NCI-H1048 (cell line): ENCODE results near the gene GNA15.

Source experiments
- DNase-seq: peaks from one replicate; lab custom pipeline; 2025; lab: John Stamatoyannopoulos, UW

GNA15 gene

DNA sequence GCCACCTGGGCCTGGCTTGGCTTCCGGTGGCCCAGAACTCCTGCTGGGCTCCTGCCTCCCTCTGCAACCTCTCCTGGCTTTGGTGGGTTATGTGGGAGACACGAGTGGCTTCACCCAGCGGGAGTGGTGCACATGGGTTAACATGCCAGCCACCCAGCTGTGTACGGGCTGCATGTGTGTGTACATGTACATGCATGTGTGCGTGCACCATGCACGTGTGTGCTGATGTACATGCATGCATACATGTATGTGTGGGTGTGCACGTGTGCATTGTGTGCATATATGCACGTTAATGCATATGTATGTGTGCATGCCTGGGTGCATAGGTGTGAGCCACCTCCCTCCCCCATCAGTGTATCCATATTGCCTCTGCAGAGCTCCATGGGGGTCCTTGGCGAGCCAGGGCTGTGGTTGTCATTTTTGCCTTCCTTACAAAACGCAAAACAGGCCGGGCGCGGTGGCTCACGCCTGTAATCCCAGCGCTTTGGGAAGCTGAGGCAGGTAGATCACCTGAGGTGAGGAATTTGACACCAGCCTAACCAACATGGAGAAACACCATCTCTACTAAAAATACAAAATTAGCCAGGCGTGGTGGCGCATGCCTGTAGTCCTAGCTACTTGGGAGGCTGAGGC, 29.2 kb upstream of the GNA15 start:
- no peak for DNase-seq

DNA sequence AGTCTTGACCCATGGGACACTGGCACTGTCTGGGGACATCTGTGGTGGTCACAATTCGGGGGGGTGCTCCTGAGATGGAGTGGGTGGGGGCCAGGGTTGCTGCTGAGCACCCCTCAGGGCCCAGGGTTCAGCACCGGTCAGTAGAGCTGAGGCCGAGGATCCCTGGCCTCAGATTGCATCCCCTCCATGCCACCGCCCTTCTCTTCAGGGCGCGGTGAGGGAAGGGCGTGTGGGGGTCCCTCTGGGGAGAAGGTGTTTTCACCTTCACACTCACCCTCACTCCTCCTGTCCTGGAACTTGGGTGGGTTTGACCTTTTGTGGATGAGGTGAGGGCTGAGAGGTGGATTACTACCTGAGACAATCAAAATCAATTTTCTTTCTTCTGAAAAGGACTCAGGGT, 28.2 kb upstream of the GNA15 start:
- no peak for DNase-seq

DNA sequence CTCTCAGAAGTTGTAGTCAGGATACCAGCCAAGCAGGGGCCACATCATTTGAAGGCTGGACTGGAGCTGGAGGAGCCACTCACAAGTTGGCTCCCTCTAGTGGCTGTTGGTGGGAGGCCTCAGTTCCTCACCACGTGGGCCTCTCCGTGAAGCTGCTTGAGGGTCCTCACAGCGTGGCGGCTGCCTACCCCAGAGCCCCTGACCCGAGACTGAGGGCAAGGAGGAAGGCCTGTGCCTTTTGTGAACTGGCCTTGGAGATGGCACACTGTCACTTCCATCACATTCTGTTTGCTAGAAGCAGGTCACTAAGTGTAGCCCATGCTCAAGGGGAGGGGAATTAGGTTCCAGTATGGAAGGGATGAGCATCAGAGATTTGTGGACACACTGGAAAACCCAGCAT, 27.1 kb upstream of the GNA15 start:
- no peak for DNase-seq

- no peak for DNase-seq
These were observed 26.3 kb upstream of the GNA15 start for GRCh38 chr19:3109491-3109890.

DNA sequence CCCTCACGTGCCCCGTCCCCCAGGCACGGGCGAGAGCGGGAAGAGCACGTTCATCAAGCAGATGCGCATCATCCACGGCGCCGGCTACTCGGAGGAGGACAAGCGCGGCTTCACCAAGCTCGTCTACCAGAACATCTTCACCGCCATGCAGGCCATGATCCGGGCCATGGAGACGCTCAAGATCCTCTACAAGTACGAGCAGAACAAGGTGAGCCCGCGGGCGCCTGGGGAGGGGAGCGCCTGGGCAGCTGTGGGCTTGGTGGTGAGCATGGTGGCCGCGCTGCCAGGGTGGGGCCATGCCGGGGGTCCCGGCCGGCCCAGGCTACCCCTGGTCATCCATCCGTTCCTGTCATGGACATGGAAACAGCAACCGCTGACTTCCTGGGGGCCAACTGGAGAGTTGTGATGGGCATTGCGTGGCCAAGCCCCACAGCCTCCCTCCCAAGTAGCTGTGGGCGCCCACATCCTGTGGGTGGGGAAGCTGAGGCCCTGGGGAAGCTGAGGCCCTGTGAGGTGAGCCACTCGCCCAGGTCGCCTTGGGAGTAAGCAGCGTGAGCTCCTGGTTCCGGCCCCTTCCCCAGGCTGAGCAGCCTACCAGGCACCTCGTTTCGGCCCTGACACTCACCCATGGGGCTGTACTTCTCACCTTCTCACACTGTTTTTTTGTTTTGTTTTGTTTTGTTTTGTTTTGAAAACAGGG, 25.6 kb upstream of the GNA15 start:
- no peak for DNase-seq

DNA sequence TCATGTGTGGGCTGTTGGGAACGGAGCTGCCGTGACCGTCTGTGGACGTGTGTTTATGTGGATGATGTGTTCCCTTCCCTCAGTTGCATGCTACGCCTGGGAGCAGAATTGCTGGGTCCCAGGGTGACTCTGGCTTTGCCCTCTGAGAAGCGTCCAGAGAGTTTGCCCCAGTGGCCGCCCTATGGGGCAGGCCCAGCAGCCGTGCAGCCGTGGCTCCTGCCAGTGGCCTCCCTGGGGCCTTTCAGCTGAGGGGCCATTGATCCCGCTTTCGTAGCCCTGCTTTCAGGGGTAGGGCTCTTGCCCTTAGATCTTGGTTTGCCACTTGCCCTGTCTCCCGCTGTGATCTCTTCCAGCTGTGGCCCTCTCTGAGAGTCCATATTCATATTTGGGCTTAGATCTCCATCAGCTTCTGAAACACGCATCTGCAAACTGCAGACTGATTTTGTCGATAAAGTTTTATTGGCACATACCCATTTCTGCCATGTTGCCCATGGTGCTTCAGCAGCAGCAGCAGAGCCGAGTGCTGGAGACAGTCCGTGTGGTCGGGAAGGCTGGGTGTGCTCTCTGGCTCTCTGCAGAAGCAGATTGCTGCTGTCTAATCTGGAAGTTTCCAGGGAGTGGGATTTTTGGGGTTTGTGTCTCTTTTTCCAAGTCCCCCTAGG, 24.1 kb upstream of the GNA15 start:
- DNase-seq, result no peak

DNA sequence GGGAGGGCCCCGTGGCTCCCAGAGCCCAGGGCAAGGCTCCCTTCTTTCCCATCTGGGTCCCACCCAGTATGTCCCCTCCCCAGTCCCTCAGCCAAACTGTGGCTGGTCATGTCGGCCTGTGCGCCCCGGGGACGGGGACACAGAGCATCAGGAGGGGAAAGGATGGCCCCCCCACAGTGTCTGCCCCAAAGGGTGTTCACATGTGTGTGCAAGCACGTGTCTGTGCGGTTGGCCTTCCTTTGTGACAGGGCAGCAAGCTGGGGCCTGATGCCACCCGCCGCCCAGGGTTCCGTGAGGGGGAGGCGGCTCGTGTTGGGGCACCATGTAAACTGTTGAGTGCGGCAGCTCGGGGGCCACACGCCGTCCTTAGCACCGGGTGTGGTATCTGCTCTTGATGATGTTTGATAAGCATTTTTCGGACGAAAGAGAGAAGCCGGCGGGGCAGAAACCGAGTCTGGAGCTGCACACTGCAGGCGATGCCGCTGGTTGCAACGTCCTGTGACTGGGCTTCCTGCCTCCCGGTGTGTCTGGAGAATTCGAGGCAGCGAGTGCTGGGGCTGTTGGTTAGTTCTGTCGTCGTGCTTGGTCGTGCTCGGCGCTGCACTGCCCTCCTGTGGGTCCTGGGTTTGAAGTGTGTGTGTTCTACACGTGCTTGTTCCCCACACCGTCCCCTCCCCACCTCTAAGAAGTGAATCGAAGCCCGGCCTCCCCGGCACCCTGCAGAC, 23.3 kb upstream of the GNA15 start:
- DNase-seq, result no peak

DNA sequence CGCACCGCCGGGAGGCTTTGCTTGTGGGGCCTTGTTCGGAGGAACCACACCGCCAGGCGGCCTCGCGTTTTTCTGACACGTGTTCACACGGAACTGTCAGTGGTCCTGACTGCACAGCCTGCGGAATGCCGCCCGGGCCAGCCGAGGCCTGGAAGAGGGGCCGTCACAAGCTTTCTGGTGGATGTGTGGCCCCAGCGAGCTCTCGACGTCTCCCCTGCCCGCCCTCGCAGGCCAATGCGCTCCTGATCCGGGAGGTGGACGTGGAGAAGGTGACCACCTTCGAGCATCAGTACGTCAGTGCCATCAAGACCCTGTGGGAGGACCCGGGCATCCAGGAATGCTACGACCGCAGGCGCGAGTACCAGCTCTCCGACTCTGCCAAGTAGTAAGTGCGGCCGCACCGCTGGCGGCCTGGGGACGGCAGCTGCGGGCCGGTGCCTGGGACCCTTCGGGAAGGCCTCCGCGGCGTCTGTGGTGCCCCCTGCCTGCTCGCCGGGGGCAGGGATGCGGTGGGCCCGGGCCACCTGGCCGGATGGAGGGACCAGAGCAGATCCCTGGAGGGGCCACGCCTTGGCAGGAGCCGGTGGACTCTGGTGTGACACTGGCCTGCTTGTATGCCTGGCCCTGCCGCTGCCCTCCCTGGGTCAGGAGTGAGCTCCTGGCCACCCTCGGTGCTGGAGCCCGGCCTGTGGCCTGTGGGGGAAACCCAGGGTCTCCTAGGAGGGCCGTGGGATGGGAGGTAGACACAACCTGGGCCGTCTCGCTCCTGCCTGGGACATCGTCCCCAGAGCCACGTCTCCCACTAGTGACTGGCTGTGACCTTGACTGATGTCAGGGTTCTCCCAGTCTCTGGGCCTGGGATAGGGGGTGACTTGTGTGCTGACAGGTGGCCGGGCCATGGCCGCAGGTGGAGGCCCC, 22.5 kb upstream of the GNA15 start:
- no peak for DNase-seq

DNA sequence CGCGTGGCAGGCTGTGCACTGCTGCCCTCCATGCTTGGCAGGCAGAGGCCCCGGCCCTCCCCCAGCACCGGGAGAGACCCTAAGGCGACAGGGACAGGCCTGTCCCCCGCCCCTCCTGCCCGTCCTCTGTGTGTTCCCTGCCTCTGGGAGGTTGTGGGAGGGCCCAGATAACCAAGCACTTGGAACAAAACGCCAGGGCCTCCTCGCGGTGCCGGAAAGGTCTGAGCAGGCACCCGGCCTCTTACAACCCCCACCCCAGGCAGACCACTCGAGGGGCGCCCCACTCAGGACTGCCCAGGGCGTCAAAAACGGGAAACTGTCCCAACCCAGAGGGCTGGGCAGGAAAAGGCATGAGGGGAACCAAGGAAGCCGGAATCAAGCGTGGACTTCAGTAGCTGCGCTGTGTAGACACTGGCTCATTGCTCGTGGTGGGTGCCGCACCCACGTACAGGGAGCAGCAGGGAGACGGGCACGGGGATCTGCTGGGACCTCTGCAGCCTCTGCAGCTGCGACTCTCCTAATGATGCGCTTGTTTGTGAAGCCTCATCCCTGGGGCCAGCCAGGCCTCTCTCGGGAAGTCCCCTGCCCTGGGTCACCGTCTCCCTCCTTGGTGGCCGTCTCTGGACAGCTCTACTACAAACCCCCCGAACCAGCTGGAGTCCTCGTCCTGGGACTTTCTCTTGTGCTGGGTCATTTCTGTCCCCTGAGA, 21.7 kb upstream of the GNA15 start:
- no peak for DNase-seq

DNA sequence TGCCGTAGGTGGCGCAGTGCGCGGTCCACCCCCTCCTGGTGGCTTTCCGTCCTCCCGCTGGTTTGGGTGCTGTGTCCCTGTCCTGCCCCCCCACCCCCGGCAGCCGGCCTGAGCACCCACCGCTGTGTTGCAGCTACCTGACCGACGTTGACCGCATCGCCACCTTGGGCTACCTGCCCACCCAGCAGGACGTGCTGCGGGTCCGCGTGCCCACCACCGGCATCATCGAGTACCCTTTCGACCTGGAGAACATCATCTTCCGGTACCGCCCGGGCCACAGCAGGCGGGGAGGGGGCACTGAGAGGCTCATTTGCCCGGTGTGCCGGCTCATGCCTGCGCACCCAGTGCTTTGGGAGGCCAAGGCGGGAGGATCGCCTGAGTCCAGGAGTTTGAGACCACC, 21.0 kb upstream of the GNA15 start:
- no peak for DNase-seq

DNA sequence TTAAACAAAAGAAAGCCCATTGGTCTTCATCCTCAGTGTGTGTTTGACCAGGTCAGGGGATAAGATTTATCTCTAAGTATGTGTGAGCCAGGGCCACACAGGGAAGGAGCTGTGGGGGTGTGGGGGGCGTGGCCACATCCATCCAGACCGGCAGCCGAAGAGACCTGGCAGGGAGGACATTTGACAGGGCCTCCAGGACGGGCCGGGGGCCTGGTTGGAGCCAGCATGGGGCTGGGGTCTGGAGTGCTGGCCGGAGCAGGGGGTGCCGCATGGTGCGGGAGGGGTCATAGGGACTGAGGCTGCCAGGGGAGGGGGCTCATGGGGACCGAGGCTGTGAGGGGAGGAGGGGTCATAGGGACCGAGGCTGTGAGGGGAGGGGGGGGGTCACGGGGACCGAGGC, 20.4 kb upstream of the GNA15 start:
- no peak for DNase-seq

DNA sequence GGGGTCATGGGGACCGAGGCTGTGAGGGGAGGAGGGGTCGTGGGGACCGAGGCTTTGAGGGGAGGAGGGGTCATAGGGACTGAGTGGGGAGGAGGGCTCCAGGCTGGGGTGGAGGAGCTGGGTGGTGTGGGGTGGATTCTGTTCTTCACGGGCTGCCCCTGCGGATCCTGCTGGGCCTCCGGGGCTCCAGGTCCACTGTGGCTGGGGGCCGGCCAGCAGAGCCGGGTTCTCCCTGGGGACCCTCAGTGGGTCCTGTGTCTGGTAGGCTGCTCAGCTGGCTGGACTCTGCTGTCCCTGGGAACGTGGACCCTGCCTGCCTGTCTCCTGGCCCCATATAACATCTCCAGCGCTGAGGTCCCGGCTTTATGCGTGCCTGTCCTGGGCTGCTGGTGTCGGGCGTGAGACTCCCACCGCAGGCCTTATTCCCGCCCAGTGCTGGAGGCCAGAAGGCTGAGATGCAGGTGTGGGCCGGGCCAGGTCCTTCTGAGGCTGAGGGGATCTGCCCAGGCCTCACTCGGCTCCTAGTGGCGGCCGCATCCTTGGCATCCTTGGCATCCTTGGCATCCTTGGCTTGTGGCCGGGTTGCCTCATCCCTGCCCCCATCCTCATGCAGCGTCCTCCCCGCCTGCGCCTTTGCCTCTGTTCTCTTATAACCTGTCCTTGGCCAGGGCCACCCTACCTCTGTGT, 19.8 kb upstream of the GNA15 start:
- DNase-seq, result no peak

- DNase-seq, result no peak
These were observed 19.2 kb upstream of the GNA15 start for GRCh38 chr19:3116621-3117020.

DNA sequence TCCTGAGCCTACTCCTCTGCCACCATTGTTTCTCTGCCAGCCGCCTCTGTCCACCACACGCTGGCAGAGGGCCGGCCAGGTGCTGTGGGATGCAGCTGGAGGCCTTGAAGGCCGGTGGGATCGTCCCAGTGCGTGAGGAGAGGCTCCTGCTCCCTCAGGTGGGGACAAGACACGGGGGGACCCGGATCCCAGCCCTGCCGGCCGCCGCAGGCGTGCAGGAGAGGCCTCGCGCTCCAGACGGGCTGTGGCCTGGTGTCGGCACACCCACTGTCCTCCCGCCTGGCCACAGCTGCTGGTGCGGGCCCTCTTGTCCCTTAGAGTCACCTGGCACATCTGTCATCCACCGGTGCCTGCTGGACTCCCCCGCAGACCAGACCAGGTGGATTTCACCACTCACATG, 18.1 kb upstream of the GNA15 start:
- no peak for DNase-seq

DNA sequence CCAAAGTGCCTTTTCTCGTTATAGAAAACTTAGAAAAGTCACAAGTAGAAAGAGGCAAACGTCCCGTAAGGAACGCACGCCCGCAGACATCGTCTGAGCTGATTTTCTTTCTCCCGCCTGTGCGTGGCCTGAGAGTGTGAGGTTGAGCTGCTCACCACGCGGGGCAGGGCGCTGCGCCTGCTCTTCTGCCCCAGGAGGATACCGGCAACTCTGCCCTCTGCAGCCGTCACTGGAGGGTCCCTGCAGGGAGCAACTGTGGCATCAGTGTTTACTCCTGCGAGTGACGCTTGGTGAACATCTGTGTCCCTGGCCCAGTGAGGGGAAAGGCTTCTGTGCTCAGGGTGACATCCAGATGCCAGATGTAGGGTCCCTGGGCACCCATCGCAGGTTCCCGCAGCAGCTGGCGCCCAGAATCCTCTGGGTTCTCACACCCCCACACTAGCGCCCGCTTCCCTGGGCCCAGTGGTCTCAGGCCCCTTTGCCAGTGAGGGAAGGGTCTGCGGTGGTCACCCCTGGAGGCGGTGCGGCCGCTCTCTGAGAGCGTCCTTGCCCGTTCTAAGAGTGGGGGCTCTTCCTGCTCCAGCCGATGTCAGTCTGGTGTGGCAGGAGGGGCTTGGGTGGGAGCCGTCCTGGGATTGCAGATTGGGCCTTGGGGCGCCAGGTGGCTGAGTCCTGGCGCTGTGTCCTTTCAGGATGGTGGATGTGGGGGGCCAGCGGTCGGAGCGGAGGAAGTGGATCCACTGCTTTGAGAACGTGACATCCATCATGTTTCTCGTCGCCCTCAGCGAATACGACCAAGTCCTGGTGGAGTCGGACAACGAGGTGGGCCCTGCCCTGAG, 17.4 kb upstream of the GNA15 start:
- no peak for DNase-seq

GRCh38 chr19:3119071-3119595, 16.7 kb upstream of the GNA15 start:
- no peak for DNase-seq

- no peak for DNase-seq
These were observed 16.0 kb upstream of the GNA15 start for GRCh38 chr19:3119693-3120380.

DNA sequence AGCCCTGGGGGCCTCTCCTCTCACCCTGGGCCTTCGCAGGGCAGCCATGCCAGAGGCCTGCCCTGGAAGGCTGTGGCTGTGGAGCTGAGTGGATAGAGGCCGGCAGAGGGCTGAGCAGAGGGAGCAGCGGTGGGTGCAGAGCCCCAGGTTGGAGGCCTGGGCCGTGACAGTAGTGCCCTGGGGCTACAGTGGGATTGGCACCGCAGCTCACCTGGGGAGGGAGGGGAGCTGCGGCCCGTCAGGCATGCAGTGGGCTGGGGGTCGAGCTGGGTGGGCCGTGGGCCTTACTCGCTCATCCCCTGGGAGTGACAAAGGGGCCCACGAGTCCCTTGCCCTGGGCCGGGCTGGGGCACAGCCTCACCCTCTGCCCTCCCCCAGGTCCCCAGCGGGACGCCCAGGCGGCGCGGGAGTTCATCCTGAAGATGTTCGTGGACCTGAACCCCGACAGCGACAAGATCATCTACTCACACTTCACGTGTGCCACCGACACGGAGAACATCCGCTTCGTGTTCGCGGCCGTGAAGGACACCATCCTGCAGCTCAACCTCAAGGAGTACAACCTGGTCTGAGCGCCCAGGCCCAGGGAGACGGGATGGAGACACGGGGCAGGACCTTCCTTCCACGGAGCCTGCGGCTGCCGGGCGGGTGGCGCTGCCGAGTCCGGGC, 15.1 kb upstream of the GNA15 start:
- DNase-seq, result no peak
